H1 (cell line): ENCODE data around the gene CACNA2D3.

ENCODE experiments used
- ATF3 ChIP-seq: IDR thresholded peaks from 2 replicates; pipeline ENCODE4 v1.6.1; 2011; ENCODE audit warnings: low read depth, mild to moderate bottlenecking, low read length; ENCODE audit not compliant: insufficient read depth
- CREB1 ChIP-seq: IDR thresholded peaks from 2 replicates; pipeline ENCODE4 v1.6.1; 2012; ENCODE audit warnings: inconsistent platforms
- CTCF ChIP-seq, 3 experiments: IDR thresholded peaks; 1 replicate in 2 of 3; 2 replicates in 1 of 3; pipeline versions ENCODE4 v1.5.1 to v1.6.1; 2011; ENCODE audit warnings: low read length in 3 of 3, mild to moderate bottlenecking in 3 of 3, inconsistent platforms in 2 of 3, low read depth in 1 of 3, moderate library complexity in 1 of 3; ENCODE audit not compliant: insufficient read depth in 1 of 3; ENCODE audit errors: control extremely low read depth in 1 of 3
- GABPA ChIP-seq: IDR thresholded peaks from 2 replicates; pipeline ENCODE4 v1.6.1; 2011; ENCODE audit warnings: mild to moderate bottlenecking, low read length, moderate library complexity, borderline replicate concordance; ENCODE audit not compliant: insufficient read depth
- MAX ChIP-seq: IDR thresholded peaks from 2 replicates; pipeline ENCODE4 v1.6.1; 2012; ENCODE audit warnings: inconsistent platforms
- POLR2A ChIP-seq, 2 experiments: IDR thresholded peaks; 1 replicate in 1 of 2; 2 replicates in 1 of 2; pipeline ENCODE4 v1.6.1; 2011; ENCODE audit warnings: low read depth in 2 of 2, low read length in 2 of 2, mild to moderate bottlenecking in 2 of 2; ENCODE audit errors: control extremely low read depth in 1 of 2
- POLR2AphosphoS5 ChIP-seq: IDR thresholded peaks from 2 replicates; pipeline ENCODE4 v1.6.1; 2011; ENCODE audit warnings: low read depth, low read length
- RAD21 ChIP-seq, 2 experiments: IDR thresholded peaks in 1 of 2; conservative IDR thresholded peaks in 1 of 2; 2 replicates each; pipeline ENCODE4 v1.6.1; 2011; ENCODE audit warnings: low read depth in 2 of 2, low read length in 2 of 2, improper control_type of control experiment in 1 of 2, inconsistent platforms in 1 of 2, mild to moderate bottlenecking in 1 of 2, moderate library complexity in 1 of 2

GRCh38 chr3:54541369-54541768, 419.0 kb downstream of the CACNA2D3 start:
- TF ChIP-seq CTCF (IDR thresholded peaks at IDR 0.05; ENCODE audit: control extremely low read depth in 1 of 3, insufficient read depth in 1 of 3, low read depth in 1 of 3, low read length in 3 of 3), result no peak
- no peak for TF ChIP-seq CREB1
- no peak for TF ChIP-seq GABPA
- TF ChIP-seq POLR2A (IDR thresholded peaks at IDR 0.05; ENCODE audit: control extremely low read depth in 1 of 2, low read depth in 2 of 2, low read length in 2 of 2), result no peak
- no peak for TF ChIP-seq ATF3
- TF ChIP-seq RAD21 (IDR thresholded peaks at IDR 0.05 in 1 of 2, conservative IDR thresholded peaks at IDR 0.05 in 1 of 2; ENCODE audit: low read depth in 2 of 2, low read length in 2 of 2), result no peak
- no peak for TF ChIP-seq POLR2AphosphoS5
- TF ChIP-seq MAX, result no peak
